HEK293 (cell line): ENCODE data around the gene SYN1.
"Not testable (repeated sequence)": the region's sequence is repeated elsewhere in the genome, so short reads cannot be mapped to it uniquely, and the experiment has no call there.

Experiments used
- CTCF ChIA-PET: fragments of 350-600 bp; formaldehyde crosslinking; extraction: SDS; loops from one replicate; lab custom pipeline; 2021; ENCODE audit warnings: antibody characterized with exemption; lab: Yijun Ruan, JAX
- POLR2A ChIA-PET: fragments of 300-600 bp; formaldehyde crosslinking; extraction: SDS; loops from one replicate; lab custom pipeline; 2020; ENCODE audit warnings: antibody characterized with exemption, inconsistent platforms; lab: Yijun Ruan, JAX
- H3K27ac ChIP-seq: fragments of 200-500 bp; sonication (Bioruptor generic); 2 replicates; pipeline ENCODE4 v1.5.1; 2014; ENCODE audit warnings: low read depth, low read length, control low read depth, inconsistent platforms; ENCODE audit errors: extremely low read depth
- H3K36me3 ChIP-seq, 2 experiments: fragments of 200-500 bp in 1 of 2; sonication (Bioruptor generic) in 1 of 2; 1 replicate in 1 of 2; 2 replicates in 1 of 2; pipeline ENCODE4 v1.5.1; 2014 to 2017; ENCODE audit warnings: inconsistent platforms in 2 of 2, low read length in 2 of 2; ENCODE audit not compliant: control insufficient read depth in 2 of 2, insufficient read depth in 1 of 2
- H3K4me1 ChIP-seq: fragments of 200-500 bp; sonication (Bioruptor generic); 2 replicates; pipeline ENCODE4 v1.5.1; 2014; ENCODE audit warnings: mild to moderate bottlenecking, low read length, inconsistent platforms; ENCODE audit not compliant: control insufficient read depth, insufficient read depth
- H3K4me3 ChIP-seq: 2 replicates; pipeline ENCODE4 v1.5.1; 2011; ENCODE audit warnings: low read depth, mild to moderate bottlenecking, control low read depth, low read length, moderate library complexity
- H3K9me3 ChIP-seq: fragments of 200-500 bp; sonication (Bioruptor generic); 2 replicates; pipeline ENCODE4 v1.5.1; 2014; ENCODE audit warnings: low read depth, low read length, inconsistent platforms; ENCODE audit not compliant: control insufficient read depth, insufficient read depth
- GLIS1 ChIP-seq: fragments of 450-650 bp; formaldehyde crosslinking; IDR thresholded peaks from 2 replicates; pipeline ENCODE4 v1.5.1; 2016; ENCODE audit warnings: missing biosample characterization, missing genetic modification characterization
- GLIS2 ChIP-seq: fragments of 450-650 bp; formaldehyde crosslinking; IDR thresholded peaks from 2 replicates; pipeline ENCODE4 v1.5.1; 2016; ENCODE audit warnings: missing biosample characterization, missing genetic modification characterization
- IKZF3 ChIP-seq: fragments of 450-650 bp; IDR thresholded peaks from 2 replicates; pipeline ENCODE4 v1.5.0; 2018; ENCODE audit warnings: missing biosample characterization, mild to moderate bottlenecking, missing genetic modification characterization, moderate library complexity
- KLF10 ChIP-seq: fragments of 450-650 bp; IDR thresholded peaks from 2 replicates; pipeline ENCODE4 v1.5.1; 2018; ENCODE audit warnings: missing biosample characterization, mild to moderate bottlenecking, missing genetic modification characterization
- KLF17 ChIP-seq: fragments of 450-650 bp; formaldehyde crosslinking; IDR thresholded peaks from 2 replicates; pipeline ENCODE4 v1.5.1; 2016; ENCODE audit warnings: missing biosample characterization, missing genetic modification characterization
- PRDM10 ChIP-seq: fragments of 450-650 bp; formaldehyde crosslinking; IDR thresholded peaks from 2 replicates; pipeline ENCODE4 v1.5.1; 2016; ENCODE audit warnings: missing biosample characterization, missing genetic modification characterization
- YY1 ChIP-seq: fragments of 450-650 bp; formaldehyde crosslinking; IDR thresholded peaks from 2 replicates; pipeline ENCODE4 v1.5.1; 2018; ENCODE audit warnings: missing biosample characterization, missing genetic modification characterization
- YY2 ChIP-seq: fragments of 450-650 bp; formaldehyde crosslinking; IDR thresholded peaks from 2 replicates; pipeline ENCODE4 v1.5.1; 2016; ENCODE audit warnings: missing biosample characterization, missing genetic modification characterization
- ZBTB21 ChIP-seq: fragments of 450-650 bp; formaldehyde crosslinking; IDR thresholded peaks from 2 replicates; pipeline ENCODE4 v1.5.1; 2017; ENCODE audit warnings: missing biosample characterization, missing genetic modification characterization
- ZNF157 ChIP-seq: fragments of 450-650 bp; formaldehyde crosslinking; IDR thresholded peaks from 2 replicates; pipeline ENCODE4 v1.5.1; 2016; ENCODE audit warnings: missing biosample characterization, missing genetic modification characterization
- ZNF184 ChIP-seq: fragments of 450-650 bp; IDR thresholded peaks from 2 replicates; pipeline ENCODE4 v1.5.1; 2018; ENCODE audit warnings: missing biosample characterization, mild to moderate bottlenecking, missing genetic modification characterization
- ZNF391 ChIP-seq: fragments of 450-650 bp; formaldehyde crosslinking; IDR thresholded peaks from 2 replicates; pipeline ENCODE4 v1.5.1; 2016; ENCODE audit warnings: low read depth, missing biosample characterization, missing genetic modification characterization, borderline replicate concordance
- ZNF513 ChIP-seq: fragments of 450-650 bp; IDR thresholded peaks from 2 replicates; pipeline ENCODE4 v1.5.1; 2018; ENCODE audit warnings: missing biosample characterization, missing genetic modification characterization
- ZNF560 ChIP-seq: fragments of 450-650 bp; formaldehyde crosslinking; IDR thresholded peaks from 2 replicates; pipeline ENCODE4 v1.5.1; 2017; ENCODE audit warnings: missing biosample characterization, missing genetic modification characterization, borderline replicate concordance
- ZNF585B ChIP-seq: fragments of 450-650 bp; formaldehyde crosslinking; IDR thresholded peaks from 2 replicates; pipeline ENCODE4 v1.5.1; 2016; ENCODE audit warnings: missing biosample characterization, missing genetic modification characterization
- ZNF654 ChIP-seq: fragments of 450-650 bp; formaldehyde crosslinking; IDR thresholded peaks from 2 replicates; pipeline ENCODE4 v1.5.1; 2016; ENCODE audit warnings: low read depth, missing biosample characterization, missing genetic modification characterization
- ZNF664 ChIP-seq: fragments of 450-650 bp; formaldehyde crosslinking; IDR thresholded peaks from 2 replicates; pipeline ENCODE4 v1.5.1; 2016; ENCODE audit warnings: missing biosample characterization, missing genetic modification characterization
- ZNF692 ChIP-seq: fragments of 450-650 bp; formaldehyde crosslinking; IDR thresholded peaks from 2 replicates; pipeline ENCODE4 v1.5.1; 2016; ENCODE audit warnings: missing biosample characterization, missing genetic modification characterization
- ZNF76 ChIP-seq: fragments of 450-650 bp; formaldehyde crosslinking; IDR thresholded peaks from 2 replicates; pipeline ENCODE4; 2016; ENCODE audit warnings: low read depth, missing biosample characterization, missing genetic modification characterization, borderline replicate concordance
- ZSCAN30 ChIP-seq: fragments of 450-650 bp; IDR thresholded peaks from 2 replicates; pipeline ENCODE4 v1.5.1; 2018; ENCODE audit warnings: missing biosample characterization, mild to moderate bottlenecking, missing genetic modification characterization, moderate library complexity
- TF ChIP-seq, protein P1 (sequence below): sonication (generic); formaldehyde crosslinking; IDR thresholded peaks from 2 replicates; pipeline ENCODE4 v1.8.1; 2022; ENCODE audit warnings: mild to moderate bottlenecking, moderate library complexity, missing genetic modification reagents
- TF ChIP-seq, protein P2 (sequence below): fragments of 450-650 bp; formaldehyde crosslinking; optimal IDR thresholded peaks from 2 replicates; pipeline ENCODE3; 2016; ENCODE audit warnings: missing biosample characterization, mild to moderate bottlenecking, missing genetic modification characterization
- TF ChIP-seq, protein P3 (sequence below): fragments of 450-650 bp; formaldehyde crosslinking; IDR thresholded peaks from 2 replicates; pipeline ENCODE4 v1.5.1; 2016; ENCODE audit warnings: missing biosample characterization, missing genetic modification characterization

Gene SYN1

GRCh38 chrX:47619486-47620302 is at the start of gene SYN1 (continued):
- TF ChIP-seq ZNF692 (tag by site-specific recombination) (peak; percentile 65), GLIS2 (tag by site-specific recombination) (peak; percentile 71; the same call in 1 of the 2 replicates), YY1 (0 out of 2 replicates have a peak, but pooled peaks have one; percentile 11), ZNF654 (tag by site-specific recombination) (no peak), ZBTB21 (tag by site-specific recombination) (peak; percentile 68; the same call in 1 of the 2 replicates), ZNF157 (no peak), YY2 (tag by site-specific recombination) (0 out of 2 replicates have a peak, but pooled peaks have one; percentile 41), GLIS1 (tag by site-specific recombination) (peak; percentile 30; the same call in 1 of the 2 replicates), PRDM10 (tag by site-specific recombination) (peak; percentile 97), ZNF585B (tag by site-specific recombination) (no peak), ZNF76 (tag by site-specific recombination) (peak; percentile 40; the same call in 1 of the 2 replicates), ZNF184 (tag by site-specific recombination) (peak; percentile 68; the same call in 1 of the 2 replicates), ZNF560 (tag by site-specific recombination) (no peak), KLF17 (tag by site-specific recombination) (0 out of 2 replicates have a peak, but pooled peaks have one; percentile 25), KLF10 (tag by site-specific recombination) (peak; percentile 52; the same call in 1 of the 2 replicates), ZNF391 (no peak), ZNF664 (no peak), IKZF3 (tag by site-specific recombination) (no peak), ZSCAN30 (tag by site-specific recombination) (peak; percentile 80; the same call in 1 of the 2 replicates), ZNF513 (tag by site-specific recombination) (no peak)
- TF ChIP-seq, protein P1, sequence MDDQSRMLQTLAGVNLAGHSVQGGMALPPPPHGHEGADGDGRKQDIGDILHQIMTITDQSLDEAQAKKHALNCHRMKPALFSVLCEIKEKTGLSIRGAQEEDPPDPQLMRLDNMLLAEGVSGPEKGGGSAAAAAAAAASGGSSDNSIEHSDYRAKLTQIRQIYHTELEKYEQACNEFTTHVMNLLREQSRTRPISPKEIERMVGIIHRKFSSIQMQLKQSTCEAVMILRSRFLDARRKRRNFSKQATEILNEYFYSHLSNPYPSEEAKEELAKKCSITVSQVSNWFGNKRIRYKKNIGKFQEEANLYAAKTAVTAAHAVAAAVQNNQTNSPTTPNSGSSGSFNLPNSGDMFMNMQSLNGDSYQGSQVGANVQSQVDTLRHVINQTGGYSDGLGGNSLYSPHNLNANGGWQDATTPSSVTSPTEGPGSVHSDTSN (CRISPR knock-in tag) = peak; percentile 80; the same call in 1 of the 2 replicates
- TF ChIP-seq, protein P2, sequence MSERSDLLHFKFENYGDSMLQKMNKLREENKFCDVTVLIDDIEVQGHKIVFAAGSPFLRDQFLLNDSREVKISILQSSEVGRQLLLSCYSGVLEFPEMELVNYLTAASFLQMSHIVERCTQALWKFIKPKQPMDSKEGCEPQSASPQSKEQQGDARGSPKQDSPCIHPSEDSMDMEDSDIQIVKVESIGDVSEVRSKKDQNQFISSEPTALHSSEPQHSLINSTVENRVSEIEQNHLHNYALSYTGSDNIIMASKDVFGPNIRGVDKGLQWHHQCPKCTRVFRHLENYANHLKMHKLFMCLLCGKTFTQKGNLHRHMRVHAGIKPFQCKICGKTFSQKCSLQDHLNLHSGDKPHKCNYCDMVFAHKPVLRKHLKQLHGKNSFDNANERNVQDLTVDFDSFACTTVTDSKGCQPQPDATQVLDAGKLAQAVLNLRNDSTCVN (tag by site-specific recombination) = peak; percentile 90
- TF ChIP-seq, protein P3, sequence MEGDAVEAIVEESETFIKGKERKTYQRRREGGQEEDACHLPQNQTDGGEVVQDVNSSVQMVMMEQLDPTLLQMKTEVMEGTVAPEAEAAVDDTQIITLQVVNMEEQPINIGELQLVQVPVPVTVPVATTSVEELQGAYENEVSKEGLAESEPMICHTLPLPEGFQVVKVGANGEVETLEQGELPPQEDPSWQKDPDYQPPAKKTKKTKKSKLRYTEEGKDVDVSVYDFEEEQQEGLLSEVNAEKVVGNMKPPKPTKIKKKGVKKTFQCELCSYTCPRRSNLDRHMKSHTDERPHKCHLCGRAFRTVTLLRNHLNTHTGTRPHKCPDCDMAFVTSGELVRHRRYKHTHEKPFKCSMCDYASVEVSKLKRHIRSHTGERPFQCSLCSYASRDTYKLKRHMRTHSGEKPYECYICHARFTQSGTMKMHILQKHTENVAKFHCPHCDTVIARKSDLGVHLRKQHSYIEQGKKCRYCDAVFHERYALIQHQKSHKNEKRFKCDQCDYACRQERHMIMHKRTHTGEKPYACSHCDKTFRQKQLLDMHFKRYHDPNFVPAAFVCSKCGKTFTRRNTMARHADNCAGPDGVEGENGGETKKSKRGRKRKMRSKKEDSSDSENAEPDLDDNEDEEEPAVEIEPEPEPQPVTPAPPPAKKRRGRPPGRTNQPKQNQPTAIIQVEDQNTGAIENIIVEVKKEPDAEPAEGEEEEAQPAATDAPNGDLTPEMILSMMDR (tag by site-specific recombination) = peak; percentile 40; the same call in 1 of the 2 replicates
- TF ChIP-seq, all 188 proteins: peak for 28

- CTCF ChIA-PET, POLR2A ChIA-PET, H3K4me1 ChIP-seq, H3K36me3 ChIP-seq, H3K9me3 ChIP-seq, H3K4me3 ChIP-seq, H3K27ac ChIP-seq: not testable (repeated sequence)
Measured at GRCh38 chrX:47665797-47666196, 46.1 kb upstream of the SYN1 start.
